Activated B cell treated with CpG ODN at 0.5 μM for 24 hours (primary cell): Measurements from ENCODE around the gene CRCP. TPM values are rescaled to one million over a fixed set of nuclear protein-coding genes. Genes with fewer than 3 reads are reported as not detected.

Experiments used
- ATAC-seq: fragments of 200-7000 bp; cut with Tn5 transposase; one replicate; pipeline ENCODE4 v1.10.0; 2021; ENCODE audit warnings: low read depth, mild to moderate bottlenecking, moderate library complexity
- CTCF ChIA-PET: fragments of 350-600 bp; sonication (Branson Sonifier 250); formaldehyde crosslinking; loops from one replicate; lab custom pipeline; 2021; ENCODE audit warnings: antibody characterized with exemption; lab: Charles Lee
- POLR2A ChIA-PET: fragments of 350-600 bp; sonication (Branson Sonifier 250); formaldehyde crosslinking; loops from one replicate; lab custom pipeline; 2021; ENCODE audit warnings: antibody characterized with exemption; lab: Charles Lee
- DNase-seq: peaks from one replicate; pipeline ENCODE4 v3.0.0; 2022
- H3K27ac Mint-ChIP-seq: one replicate; pipeline ENCODE4 v1.8.0; 2020; ENCODE audit warnings: mixed read lengths
- H3K27me3 Mint-ChIP-seq: one replicate; pipeline ENCODE4 v1.8.0; 2021; ENCODE audit warnings: mixed read lengths
- H3K36me3 Mint-ChIP-seq: one replicate; pipeline ENCODE4 v1.8.0; 2021; ENCODE audit warnings: low read depth, mixed read lengths
- H3K4me1 Mint-ChIP-seq: one replicate; pipeline ENCODE4 v1.8.0; 2021; ENCODE audit warnings: mixed read lengths
- H3K4me3 Mint-ChIP-seq: one replicate; pipeline ENCODE4 v1.8.0; 2020; ENCODE audit warnings: mild to moderate bottlenecking, mixed read lengths
- H3K9me3 Mint-ChIP-seq: one replicate; pipeline ENCODE4 v1.8.0; 2020; ENCODE audit warnings: mixed read lengths
- intact Hi-C: fragments of 100-400 bp; cut with micrococcal nuclease; formaldehyde crosslinking; loops from one replicate; pipeline ENCODE4 v1.15.1; 2024
- total RNA-seq: library from RNA; stranded (reverse); gene quantifications from 2 replicates; pipeline ENCODE4 v1.2.3, GENCODE V29; 2022
- TF ChIP-seq, protein P1 (sequence below): fragments of 200-600 bp; IDR thresholded peaks from one replicate; pipeline ENCODE4 v1.8.0; 2022; ENCODE audit warnings: antibody characterized with exemption, mild to moderate bottlenecking

Gene CRCP
- total RNA-seq, 1 donor from 2014 or later = 40.8 TPM

DNA sequence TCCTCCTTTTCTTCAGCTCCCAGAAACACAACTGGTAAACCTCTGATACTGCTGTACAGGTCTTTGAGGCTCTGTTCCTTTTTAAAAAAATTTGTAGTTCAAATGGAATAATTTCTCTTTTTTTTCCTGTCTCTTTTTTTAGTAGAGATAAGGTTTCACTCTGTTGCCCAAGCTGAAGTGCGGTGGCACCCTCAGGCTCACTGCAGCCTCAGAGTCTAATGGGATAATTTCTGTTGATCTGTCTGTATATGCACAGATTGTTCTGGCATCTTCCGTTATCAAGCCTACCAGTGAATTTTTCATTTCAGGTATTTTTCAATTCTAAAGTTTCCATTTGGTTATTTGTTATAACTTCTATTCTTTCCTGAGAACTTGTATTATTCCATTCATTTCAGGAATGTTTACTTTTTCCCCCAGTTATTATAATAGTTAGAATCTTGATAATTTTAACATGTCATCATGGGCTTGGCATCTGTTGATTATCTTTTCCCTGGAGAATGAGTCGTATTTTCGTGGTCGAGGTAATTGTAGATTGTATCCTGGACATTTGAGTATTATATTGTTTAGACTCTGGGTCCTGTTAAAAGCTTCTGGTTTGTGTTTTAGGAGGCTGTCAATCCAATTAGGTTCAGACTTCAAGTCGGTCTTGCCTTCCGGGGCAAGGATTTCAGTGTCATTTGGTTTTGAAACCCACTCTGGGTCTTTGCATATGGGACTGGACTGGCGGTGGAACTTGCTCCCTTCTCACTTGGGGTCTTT, 24.5 kb downstream of the CRCP start:
- no peak overlapping the region for H3K27ac Mint-ChIP-seq
- POLR2A ChIA-PET = no interaction called here
- CTCF ChIA-PET = no interaction called here

GRCh38 chr7:66140924-66141323, 26.3 kb downstream of the CRCP start:
- intact Hi-C loops = no loop called here
- peaks cover 91% of the 10 kb centered on the region for H3K36me3 Mint-ChIP-seq
- H3K4me1 Mint-ChIP-seq = no peaks in the 10 kb centered on the region
- no peak overlapping the region for H3K27ac Mint-ChIP-seq
- H3K27me3 Mint-ChIP-seq = no peaks in the 10 kb centered on the region
- no peaks in the 10 kb centered on the region for H3K9me3 Mint-ChIP-seq
- DNase-seq (no peak), ATAC-seq (no peak)
- CTCF ChIA-PET = no interaction called here
- TF ChIP-seq, protein P1, sequence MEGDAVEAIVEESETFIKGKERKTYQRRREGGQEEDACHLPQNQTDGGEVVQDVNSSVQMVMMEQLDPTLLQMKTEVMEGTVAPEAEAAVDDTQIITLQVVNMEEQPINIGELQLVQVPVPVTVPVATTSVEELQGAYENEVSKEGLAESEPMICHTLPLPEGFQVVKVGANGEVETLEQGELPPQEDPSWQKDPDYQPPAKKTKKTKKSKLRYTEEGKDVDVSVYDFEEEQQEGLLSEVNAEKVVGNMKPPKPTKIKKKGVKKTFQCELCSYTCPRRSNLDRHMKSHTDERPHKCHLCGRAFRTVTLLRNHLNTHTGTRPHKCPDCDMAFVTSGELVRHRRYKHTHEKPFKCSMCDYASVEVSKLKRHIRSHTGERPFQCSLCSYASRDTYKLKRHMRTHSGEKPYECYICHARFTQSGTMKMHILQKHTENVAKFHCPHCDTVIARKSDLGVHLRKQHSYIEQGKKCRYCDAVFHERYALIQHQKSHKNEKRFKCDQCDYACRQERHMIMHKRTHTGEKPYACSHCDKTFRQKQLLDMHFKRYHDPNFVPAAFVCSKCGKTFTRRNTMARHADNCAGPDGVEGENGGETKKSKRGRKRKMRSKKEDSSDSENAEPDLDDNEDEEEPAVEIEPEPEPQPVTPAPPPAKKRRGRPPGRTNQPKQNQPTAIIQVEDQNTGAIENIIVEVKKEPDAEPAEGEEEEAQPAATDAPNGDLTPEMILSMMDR = no peak
- no peak overlapping the region for H3K4me3 Mint-ChIP-seq
- POLR2A ChIA-PET = no interaction called here

More for the DNA sequence above, 24.5 kb downstream of the CRCP start:
- intact Hi-C loops = no loop called here
- H3K9me3 Mint-ChIP-seq = no peaks in the 10 kb centered on the region
- no peak for DNase-seq
- H3K36me3 Mint-ChIP-seq = peaks cover 93% of the 10 kb centered on the region
- H3K4me3 Mint-ChIP-seq = no peak overlapping the region
- ATAC-seq = no peak
- no peaks in the 10 kb centered on the region for H3K27me3 Mint-ChIP-seq
- TF ChIP-seq, protein P1 = no peak
- H3K4me1 Mint-ChIP-seq = no peaks in the 10 kb centered on the region

- no peak overlapping the region for H3K4me3 Mint-ChIP-seq
- ChIA-PET POLR2A (no interaction called here), CTCF (no interaction called here)
- ATAC-seq (no peak), DNase-seq (no peak)
- H3K4me1 Mint-ChIP-seq = no peaks in the 10 kb centered on the region
- H3K27me3 Mint-ChIP-seq = no peaks in the 10 kb centered on the region
- H3K27ac Mint-ChIP-seq = no peak overlapping the region
- intact Hi-C loops = no loop called here
- TF ChIP-seq, protein P1 = no peak
- H3K9me3 Mint-ChIP-seq = no peaks in the 10 kb centered on the region
- H3K36me3 Mint-ChIP-seq = peaks cover 90% of the 10 kb centered on the region
These were observed 27.7 kb downstream of the CRCP start for GRCh38 chr7:66142334-66142733.

DNA sequence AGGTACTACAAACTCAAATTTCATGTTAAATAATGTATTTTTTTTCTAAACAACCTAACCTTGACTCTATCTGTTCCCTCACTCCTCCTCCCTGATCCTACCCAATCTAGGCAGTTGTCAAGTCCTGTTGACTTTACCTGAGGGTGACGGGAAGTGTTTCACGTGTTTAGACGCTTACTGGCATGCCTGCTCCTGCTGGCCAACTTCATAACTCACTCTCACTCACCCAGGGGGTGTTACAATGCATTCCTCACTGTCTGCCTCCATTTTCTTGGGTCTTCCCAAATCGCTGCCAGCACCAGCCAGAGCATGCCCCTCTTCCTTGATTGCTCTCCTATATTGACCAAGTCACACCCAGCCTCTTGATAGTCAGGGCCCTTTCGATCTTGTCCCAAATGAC, 28.3 kb downstream of the CRCP start:
- TF ChIP-seq, protein P1 = no peak
- Mint-ChIP-seq H3K9me3 (no peaks in the 10 kb centered on the region), H3K27ac (no peak overlapping the region), H3K27me3 (no peaks in the 10 kb centered on the region), H3K4me1 (no peaks in the 10 kb centered on the region), H3K4me3 (no peak overlapping the region), H3K36me3 (peaks cover 90% of the 10 kb centered on the region)
- DNase-seq (no peak), ATAC-seq (no peak)
- ChIA-PET POLR2A (no interaction called here), CTCF (no interaction called here)
- intact Hi-C loops = no loop called here

- POLR2A ChIA-PET = no interaction called here
- no peaks in the 10 kb centered on the region for H3K27me3 Mint-ChIP-seq
- DNase-seq = no peak
- no peak overlapping the region for H3K27ac Mint-ChIP-seq
- no peak for ATAC-seq
- TF ChIP-seq, protein P1 = no peak
- peaks cover 90% of the 10 kb centered on the region for H3K36me3 Mint-ChIP-seq
- H3K4me1 Mint-ChIP-seq = peaks cover 5% of the 10 kb centered on the region
- H3K4me3 Mint-ChIP-seq = no peak overlapping the region
- H3K9me3 Mint-ChIP-seq = no peaks in the 10 kb centered on the region
- CTCF ChIA-PET = no interaction called here
- intact Hi-C loops = no loop called here
These were observed 29.3 kb downstream of the CRCP start for GRCh38 chr7:66143876-66144332.
